H9 (cell line): ENCODE results near the gene NUP107. TPM values are rescaled to one million over a fixed set of nuclear protein-coding genes. Genes with fewer than 3 reads are reported as not detected.

Experiments used
- DNase-seq: peaks from one replicate; pipeline ENCODE4 v3.0.0-alpha.2; 2017
- H2AFZ ChIP-seq: one replicate; pipeline ENCODE4 v1.6.1; 2013; ENCODE audit warnings: mild to moderate bottlenecking, low read length, control low read depth, moderate library complexity
- H2AK5ac ChIP-seq: 2 replicates; pipeline ENCODE4 v1.6.1; 2013; ENCODE audit warnings: low read length, control low read depth, mixed read lengths; ENCODE audit not compliant: insufficient read length
- H2BK120ac ChIP-seq: one replicate; pipeline ENCODE4 v1.6.1; 2013; ENCODE audit warnings: low read depth, mild to moderate bottlenecking, low read length, control low read depth, inconsistent platforms; ENCODE audit not compliant: poor library complexity, severe bottlenecking
- H2BK12ac ChIP-seq: 2 replicates; pipeline ENCODE4 v1.6.1; 2013; ENCODE audit warnings: low read length, control low read depth, mixed read lengths, low read depth; ENCODE audit not compliant: insufficient read length
- H2BK15ac ChIP-seq: 2 replicates; pipeline ENCODE4 v1.6.1; 2013; ENCODE audit warnings: low read depth, low read length, control low read depth
- H2BK20ac ChIP-seq: one replicate; pipeline ENCODE4 v1.6.1; 2013; ENCODE audit warnings: low read depth, mild to moderate bottlenecking, low read length, control low read depth, inconsistent platforms; ENCODE audit not compliant: poor library complexity, severe bottlenecking
- H2BK5ac ChIP-seq: 2 replicates; pipeline ENCODE4 v1.6.1; 2013; ENCODE audit warnings: low read length, control low read depth, mixed read lengths; ENCODE audit not compliant: insufficient read length
- H3K14ac ChIP-seq: 2 replicates; pipeline ENCODE4 v1.6.1; 2013; ENCODE audit warnings: low read length, control low read depth; ENCODE audit not compliant: insufficient read depth
- H3K18ac ChIP-seq: 2 replicates; pipeline ENCODE4 v1.6.1; 2013; ENCODE audit warnings: low read depth, mild to moderate bottlenecking, mixed read lengths, low read length, control low read depth; ENCODE audit not compliant: insufficient read length
- H3K23ac ChIP-seq: 2 replicates; pipeline ENCODE4 v1.6.1; 2013; ENCODE audit warnings: low read length, control low read depth, mixed read lengths, low read depth; ENCODE audit not compliant: insufficient read length
- H3K23me2 ChIP-seq: 2 replicates; pipeline ENCODE4 v1.6.1; 2013; ENCODE audit warnings: low read depth, mild to moderate bottlenecking, mixed read lengths, low read length, control low read depth; ENCODE audit not compliant: insufficient read length, poor library complexity, severe bottlenecking
- H3K27ac ChIP-seq: 2 replicates; pipeline ENCODE4 v1.5.1; 2013; ENCODE audit warnings: low read length, control low read depth, mixed read lengths, low read depth; ENCODE audit not compliant: insufficient read length
- H3K27me3 ChIP-seq: 2 replicates; pipeline ENCODE4 v1.6.1; 2013; ENCODE audit warnings: low read length, control low read depth, inconsistent platforms; ENCODE audit not compliant: insufficient read depth
- H3K4ac ChIP-seq: 2 replicates; pipeline ENCODE4 v1.6.1; 2013; ENCODE audit warnings: low read depth, mild to moderate bottlenecking, control low read depth, inconsistent platforms, low read length, moderate library complexity
- H3K4me1 ChIP-seq: 2 replicates; pipeline ENCODE4 v1.6.1; 2013; ENCODE audit warnings: low read length, control low read depth, inconsistent platforms; ENCODE audit not compliant: insufficient read depth
- H3K4me2 ChIP-seq: 2 replicates; pipeline ENCODE4 v1.6.1; 2013; ENCODE audit warnings: low read length, control low read depth, mixed read lengths; ENCODE audit not compliant: insufficient read length, insufficient read depth
- H3K56ac ChIP-seq: 2 replicates; pipeline ENCODE4 v1.6.1; 2013; ENCODE audit warnings: low read depth, mild to moderate bottlenecking, mixed read lengths, low read length, control low read depth; ENCODE audit not compliant: insufficient read length
- H3K79me1 ChIP-seq: 2 replicates; pipeline ENCODE4 v1.6.1; 2013; ENCODE audit warnings: low read depth, mild to moderate bottlenecking, moderate library complexity, low read length, control low read depth, inconsistent platforms; ENCODE audit not compliant: insufficient read depth, poor library complexity, severe bottlenecking
- H3K79me2 ChIP-seq: 2 replicates; pipeline ENCODE4 v1.6.1; 2013; ENCODE audit warnings: low read length, control low read depth, inconsistent platforms; ENCODE audit not compliant: insufficient read depth
- H3K9ac ChIP-seq: 2 replicates; pipeline ENCODE4 v1.6.1; 2013; ENCODE audit warnings: low read length, control low read depth, mixed read lengths; ENCODE audit not compliant: insufficient read length; ENCODE audit errors: extremely low read depth
- H3K9me3 ChIP-seq: one replicate; pipeline ENCODE4 v1.6.1; 2013; ENCODE audit warnings: low read depth, low read length, inconsistent platforms; ENCODE audit not compliant: control insufficient read depth
- H3T11ph ChIP-seq: one replicate; pipeline ENCODE4 v1.6.1; 2013; ENCODE audit warnings: mild to moderate bottlenecking, low read length, control low read depth, inconsistent platforms
- H4K20me1 ChIP-seq: one replicate; pipeline ENCODE4 v1.6.1; 2013; ENCODE audit not compliant: control insufficient read depth, insufficient read length, insufficient read depth
- H4K5ac ChIP-seq: 2 replicates; pipeline ENCODE4 v1.6.1; 2013; ENCODE audit warnings: low read depth, mild to moderate bottlenecking, mixed read lengths, low read length, control low read depth; ENCODE audit not compliant: insufficient read length
- H4K8ac ChIP-seq: replicated peaks from 2 replicates; pipeline ENCODE4 v1.6.1; 2013; ENCODE audit warnings: low read length, control low read depth, mixed read lengths, low read depth; ENCODE audit not compliant: insufficient read length
- H4K91ac ChIP-seq: 2 replicates; pipeline ENCODE4 v1.6.1; 2013; ENCODE audit warnings: low read depth, mild to moderate bottlenecking, moderate library complexity, mixed read lengths, low read length, control low read depth; ENCODE audit not compliant: insufficient read length
- H3K27ac Mint-ChIP-seq, 3 experiments: 2 replicates in 2 of 3; 3 replicates in 1 of 3; pipeline ENCODE4 v1.8.0; 2020 to 2021; ENCODE audit warnings: mixed read lengths in 3 of 3, mild to moderate bottlenecking in 1 of 3, moderate library complexity in 1 of 3
- H3K27me3 Mint-ChIP-seq: 2 replicates; pipeline ENCODE4 v1.8.0; 2021; ENCODE audit warnings: low read depth, mild to moderate bottlenecking, moderate library complexity, mixed read lengths
- H3K36me3 Mint-ChIP-seq, 3 experiments: 2 replicates in 2 of 3; 3 replicates in 1 of 3; pipeline ENCODE4 v1.8.0; 2020 to 2021; ENCODE audit warnings: low read depth in 3 of 3, mixed read lengths in 3 of 3; ENCODE audit not compliant: insufficient read depth in 1 of 3
- H3K4me1 Mint-ChIP-seq, 2 experiments: 2 replicates each; pipeline ENCODE4 v1.8.0; 2020; ENCODE audit warnings: mixed read lengths in 2 of 2
- H3K4me3 Mint-ChIP-seq, 2 experiments: 2 replicates in 1 of 2; 3 replicates in 1 of 2; pipeline ENCODE4 v1.8.0; 2020 to 2021; ENCODE audit warnings: mild to moderate bottlenecking in 2 of 2, mixed read lengths in 2 of 2, moderate library complexity in 1 of 2
- H3K9me3 Mint-ChIP-seq, 2 experiments: 2 replicates in 1 of 2; 3 replicates in 1 of 2; pipeline ENCODE4 v1.8.0; 2020; ENCODE audit warnings: mild to moderate bottlenecking in 2 of 2, mixed read lengths in 2 of 2, moderate library complexity in 1 of 2
- WGBS: extraction: QIAGEN DNeasy Blood & Tissue Kit; methylation state at CpG from one replicate; pipeline ENCODE4 v1.1.7; 2013; ENCODE audit warnings: missing lambda C conversion rate, low lambda C conversion rate, mixed read lengths; ENCODE audit not compliant: insufficient read length; ENCODE audit errors: extremely low coverage; 5-methylcytosine and 5-hydroxymethylcytosine counted together
- total RNA-seq: library from RNA; stranded (reverse); gene quantifications from 2 replicates; pipeline ENCODE4 v1.2.1, GENCODE V29; 2021
- TF ChIP-seq, protein P1 (sequence below): fragments of 200-600 bp; sonication (generic); conservative IDR thresholded peaks from 3 replicates; pipeline ENCODE4 v1.8.0; 2021; ENCODE audit warnings: antibody characterized with exemption, mild to moderate bottlenecking

The NUP107 gene
- total RNA-seq, 1 experiment from 2014 or later = 147 TPM

DNA sequence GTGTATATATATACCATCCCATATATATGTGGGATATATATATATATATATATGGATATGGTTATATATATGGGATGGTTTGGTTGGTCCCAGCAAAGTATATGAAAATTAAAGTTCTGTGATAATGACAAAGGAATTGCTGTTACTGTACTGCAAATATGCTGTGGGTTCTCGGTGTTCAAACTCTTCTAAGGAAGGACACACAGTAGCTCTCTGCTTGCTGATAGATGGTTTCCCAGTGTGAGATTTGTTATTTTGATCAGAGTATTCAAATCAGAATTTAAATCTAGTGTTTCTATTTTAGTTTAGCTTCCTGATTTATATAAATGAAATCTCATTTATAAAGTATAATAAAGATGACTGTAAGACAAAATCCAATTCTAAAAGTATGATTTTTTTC lies 78.9 kb downstream of the NUP107 start:
- H4K5ac ChIP-seq = no peak overlapping the region
- no peaks in the 10 kb centered on the region for H3K4me1 ChIP-seq
- H3K14ac ChIP-seq = no peak overlapping the region
- no peak overlapping the region for H3K56ac ChIP-seq
- H2BK15ac ChIP-seq = no peak overlapping the region
- H4K8ac ChIP-seq = no peak overlapping the region
- Mint-ChIP-seq H3K9me3 (no peaks in the 10 kb centered on the region), H3K4me1 (peaks cover 3 to 5% of the 10 kb centered on the region in 2 experiments; a peak in 3 of 4 replicates), H3K36me3 (peaks cover 1 to 42% (median 40%) of the 10 kb centered on the region in 3 experiments; a peak in 6 of 7 replicates), H3K4me3 (no peak overlapping the region), H3K27ac (no peak overlapping the region), H3K27me3 (no peaks in the 10 kb centered on the region; the same call in 1 of the 2 replicates)
- H3K18ac ChIP-seq = no peak overlapping the region
- no peaks in the 10 kb centered on the region for H3K27me3 ChIP-seq
- H3K9me3 ChIP-seq = no peaks in the 10 kb centered on the region
- no peak overlapping the region for H2BK120ac ChIP-seq
- H3K79me2 ChIP-seq = no peaks in the 10 kb centered on the region
- H2BK12ac ChIP-seq = no peak overlapping the region
- no peaks in the 10 kb centered on the region for H3K79me1 ChIP-seq
- no peak overlapping the region for H3K4me2 ChIP-seq
- no peak overlapping the region for H2AFZ ChIP-seq
- no peak overlapping the region for H2BK5ac ChIP-seq
- no peaks in the 10 kb centered on the region for H4K20me1 ChIP-seq
- DNase-seq = no peak
- no peak overlapping the region for H2BK20ac ChIP-seq
- H4K91ac ChIP-seq = no peak overlapping the region
- H3K9ac ChIP-seq = no peak overlapping the region
- no peak overlapping the region for H3K4ac ChIP-seq
- WGBS = no CpG with 5 or more reads among the region's 1 CpG
- H3K23ac ChIP-seq = no peak overlapping the region
- no peak overlapping the region for H3T11ph ChIP-seq
- H2AK5ac ChIP-seq = no peak overlapping the region
- TF ChIP-seq, protein P1, sequence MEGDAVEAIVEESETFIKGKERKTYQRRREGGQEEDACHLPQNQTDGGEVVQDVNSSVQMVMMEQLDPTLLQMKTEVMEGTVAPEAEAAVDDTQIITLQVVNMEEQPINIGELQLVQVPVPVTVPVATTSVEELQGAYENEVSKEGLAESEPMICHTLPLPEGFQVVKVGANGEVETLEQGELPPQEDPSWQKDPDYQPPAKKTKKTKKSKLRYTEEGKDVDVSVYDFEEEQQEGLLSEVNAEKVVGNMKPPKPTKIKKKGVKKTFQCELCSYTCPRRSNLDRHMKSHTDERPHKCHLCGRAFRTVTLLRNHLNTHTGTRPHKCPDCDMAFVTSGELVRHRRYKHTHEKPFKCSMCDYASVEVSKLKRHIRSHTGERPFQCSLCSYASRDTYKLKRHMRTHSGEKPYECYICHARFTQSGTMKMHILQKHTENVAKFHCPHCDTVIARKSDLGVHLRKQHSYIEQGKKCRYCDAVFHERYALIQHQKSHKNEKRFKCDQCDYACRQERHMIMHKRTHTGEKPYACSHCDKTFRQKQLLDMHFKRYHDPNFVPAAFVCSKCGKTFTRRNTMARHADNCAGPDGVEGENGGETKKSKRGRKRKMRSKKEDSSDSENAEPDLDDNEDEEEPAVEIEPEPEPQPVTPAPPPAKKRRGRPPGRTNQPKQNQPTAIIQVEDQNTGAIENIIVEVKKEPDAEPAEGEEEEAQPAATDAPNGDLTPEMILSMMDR = no peak
- H3K27ac ChIP-seq = no peak overlapping the region
- H3K23me2 ChIP-seq = no peaks in the 10 kb centered on the region
